OCI-LY7 (cell line): ENCODE measurements around the gene DOCK1. TPM values are rescaled to one million over a fixed set of nuclear protein-coding genes. Genes with fewer than 3 reads are reported as not detected.

Source experiments
- BruUV-seq: library from RNA; stranded (reverse); fragments of 400-500 nt; replicated peaks from 2 replicates; lab custom pipeline; 2021; lab: Mats Ljungman, UMichigan
- CTCF ChIA-PET: fragments of 300-600 bp; sonication (Branson Sonifier 250); formaldehyde crosslinking; loops from one replicate; lab custom pipeline; 2022; ENCODE audit warnings: antibody characterized with exemption; ENCODE audit not compliant: unreplicated experiment; lab: Charles Lee
- POLR2A ChIA-PET: fragments of 300-600 bp; sonication (Branson Sonifier 250); formaldehyde crosslinking; loops from one replicate; lab custom pipeline; 2022; ENCODE audit warnings: antibody characterized with exemption; lab: Charles Lee
- DNase-seq: peaks from one replicate; pipeline ENCODE4 v3.0.0-alpha.2; 2015; ENCODE audit warnings: low spot score
- H2AFZ ChIP-seq: fragments of 200-600 bp; sonication (generic), shearing (Covaris generic); 2 replicates; pipeline ENCODE4 v1.6.1; 2014; ENCODE audit warnings: mild to moderate bottlenecking, antibody characterized with exemption, low read length, moderate library complexity
- H3K27ac ChIP-seq: fragments of 200-600 bp; sonication (generic); 2 replicates; pipeline ENCODE4 v1.5.1; 2014; ENCODE audit warnings: mixed run types, low read depth, mild to moderate bottlenecking, moderate library complexity, low read length, inconsistent platforms; ENCODE audit not compliant: poor library complexity, severe bottlenecking
- H3K36me3 ChIP-seq: fragments of 200-600 bp; sonication (generic); 2 replicates; pipeline ENCODE4 v1.6.1; 2014; ENCODE audit warnings: mild to moderate bottlenecking, antibody characterized with exemption, low read length, moderate library complexity, mixed read lengths; ENCODE audit not compliant: insufficient read depth
- H3K4me1 ChIP-seq: fragments of 200-600 bp; sonication (generic); 2 replicates; pipeline ENCODE4 v1.5.1; 2014; ENCODE audit warnings: mild to moderate bottlenecking, low read length; ENCODE audit not compliant: insufficient read depth, poor library complexity, severe bottlenecking
- H3K4me2 ChIP-seq: fragments of 200-600 bp; sonication (generic); 2 replicates; pipeline ENCODE4 v1.6.1; 2014; ENCODE audit warnings: mild to moderate bottlenecking, low read length
- H3K4me3 ChIP-seq: fragments of 200-600 bp; sonication (generic); 2 replicates; pipeline ENCODE4 v1.5.1; 2014; ENCODE audit warnings: mild to moderate bottlenecking, low read depth, low read length; ENCODE audit not compliant: poor library complexity, severe bottlenecking
- H3K79me2 ChIP-seq: fragments of 200-600 bp; sonication (generic); 2 replicates; pipeline ENCODE4 v1.6.1; 2016; ENCODE audit warnings: low read depth, mild to moderate bottlenecking, low read length, moderate library complexity, mixed read lengths; ENCODE audit not compliant: insufficient read depth
- H3K9me2 ChIP-seq: fragments of 200-600 bp; sonication (generic); 2 replicates; pipeline ENCODE4 v1.6.1; 2016; ENCODE audit warnings: mild to moderate bottlenecking, low read length, mixed read lengths; ENCODE audit not compliant: insufficient read depth
- H3K9me3 ChIP-seq: fragments of 200-600 bp; sonication (generic); 2 replicates; pipeline ENCODE4 v1.6.1; 2014; ENCODE audit warnings: mild to moderate bottlenecking, mixed run types, low read length, mixed read lengths
- H4K20me1 ChIP-seq: fragments of 200-600 bp; sonication (generic); 2 replicates; pipeline ENCODE4 v1.6.1; 2014; ENCODE audit warnings: mild to moderate bottlenecking, antibody characterized with exemption, low read length, moderate library complexity, mixed read lengths; ENCODE audit not compliant: insufficient read depth
- CTCF ChIP-seq: fragments of 200-600 bp; sonication (generic); conservative IDR thresholded peaks from 2 replicates; pipeline ENCODE4 v1.5.1; 2014; ENCODE audit warnings: mild to moderate bottlenecking, antibody characterized with exemption, low read length, moderate library complexity, mixed read lengths
- EZH2phosphoT487 ChIP-seq: fragments of 200-600 bp; sonication (generic); IDR thresholded peaks from 2 replicates; pipeline ENCODE4 v1.6.1; 2018; ENCODE audit warnings: low read depth, borderline replicate concordance, mild to moderate bottlenecking, mixed run types, antibody characterized with exemption, low read length, moderate library complexity, mixed read lengths
- intact Hi-C: fragments of 100-400 bp; cut with micrococcal nuclease; formaldehyde crosslinking; loops from one replicate; pipeline ENCODE4 v1.10.0; 2022; ENCODE audit not compliant: unreplicated experiment
- total RNA-seq, 2 experiments: library from RNA; depleted of rRNA in 1 of 2; stranded (reverse); fragments of >200 nt in 1 of 2; shearing (Covaris generic) in 1 of 2; gene quantifications; 2 replicates each; pipeline ENCODE4 v1.2.3, GENCODE V29; 2014 to 2022

DOCK1 gene
- total RNA-seq, 2 experiments from 2014 or later = not detected

GRCh38 chr10:127234306-127234800 lies 329.1 kb downstream of the DOCK1 start:
- H3K9me3 ChIP-seq = no peaks in the 10 kb centered on the region
- DNase-seq = no peak
- H3K27ac ChIP-seq = no peak overlapping the region
- H4K20me1 ChIP-seq = no peaks in the 10 kb centered on the region
- BruUV-seq = no TSS peak
- intact Hi-C loops = no loop called here
- no peaks in the 10 kb centered on the region for H3K4me1 ChIP-seq
- no peak overlapping the region for H3K4me2 ChIP-seq
- TF ChIP-seq CTCF (no peak), EZH2phosphoT487 (no peak)
- H2AFZ ChIP-seq = no peak overlapping the region
- H3K4me3 ChIP-seq = no peak overlapping the region
- ChIA-PET POLR2A (no interaction called here), CTCF (no interaction called here)
- H3K79me2 ChIP-seq = no peaks in the 10 kb centered on the region
- no peaks in the 10 kb centered on the region for H3K36me3 ChIP-seq
- H3K9me2 ChIP-seq = no peaks in the 10 kb centered on the region

GRCh38 chr10:127236266-127236665 lies 331.0 kb downstream of the DOCK1 start:
- H3K4me2 ChIP-seq = no peak overlapping the region
- no peaks in the 10 kb centered on the region for H4K20me1 ChIP-seq
- no peaks in the 10 kb centered on the region for H3K4me1 ChIP-seq
- H3K27ac ChIP-seq = no peak overlapping the region
- intact Hi-C loops = no loop called here
- no peak overlapping the region for H3K4me3 ChIP-seq
- H3K9me2 ChIP-seq = no peaks in the 10 kb centered on the region
- no peaks in the 10 kb centered on the region for H3K79me2 ChIP-seq
- no TSS peak for BruUV-seq
- no peak for DNase-seq
- TF ChIP-seq EZH2phosphoT487 (no peak), CTCF (no peak)
- no peaks in the 10 kb centered on the region for H3K36me3 ChIP-seq
- CTCF ChIA-PET = no interaction called here
- POLR2A ChIA-PET = no interaction called here
- no peak overlapping the region for H2AFZ ChIP-seq
- H3K9me3 ChIP-seq = no peaks in the 10 kb centered on the region

GRCh38 chr10:127242914-127243313 lies 337.7 kb downstream of the DOCK1 start:
- no peak for DNase-seq
- ChIA-PET POLR2A (no interaction called here), CTCF (no interaction called here)
- Histone ChIP-seq H3K4me1 (no peaks in the 10 kb centered on the region), H2AFZ (no peak overlapping the region), H3K79me2 (no peaks in the 10 kb centered on the region), H4K20me1 (no peaks in the 10 kb centered on the region), H3K4me3 (no peak overlapping the region), H3K36me3 (no peaks in the 10 kb centered on the region), H3K9me3 (no peaks in the 10 kb centered on the region), H3K9me2 (no peaks in the 10 kb centered on the region), H3K27ac (no peak overlapping the region), H3K4me2 (no peak overlapping the region)
- TF ChIP-seq EZH2phosphoT487 (no peak), CTCF (no peak)
- intact Hi-C loops = no loop called here
- BruUV-seq = no TSS peak
